HepG2 (cell line): ENCODE measurements around the gene PLEKHA6. TPM values are rescaled to one million over a fixed set of nuclear protein-coding genes. Genes with fewer than 3 reads are reported as not detected.

ENCODE experiments used
- ATF7 ChIP-seq, 2 experiments: fragments of 450-650 bp in 1 of 2; sonication (generic) in 1 of 2; formaldehyde crosslinking in 1 of 2; IDR thresholded peaks; 2 replicates each; pipeline versions ENCODE4 v1.4.0 to v1.6.1; 2016 to 2020; ENCODE audit warnings: antibody characterized with exemption in 1 of 2, mild to moderate bottlenecking in 1 of 2, missing genetic modification reagents in 1 of 2
- CREM ChIP-seq, 2 experiments: sonication (generic) in 1 of 2; formaldehyde crosslinking in 1 of 2; IDR thresholded peaks; 2 replicates each; pipeline versions ENCODE4 v1.4.0 to v1.6.1; 2016 to 2020; ENCODE audit warnings: antibody characterized with exemption in 1 of 2, mild to moderate bottlenecking in 1 of 2, missing genetic modification reagents in 1 of 2
- CSRNP2 ChIP-seq: sonication (generic); formaldehyde crosslinking; conservative IDR thresholded peaks from 2 replicates; pipeline ENCODE4 v1.8.0; 2022; ENCODE audit warnings: low read depth, missing genetic modification reagents
- HMGA1 ChIP-seq: sonication (generic); formaldehyde crosslinking; conservative IDR thresholded peaks from 2 replicates; pipeline ENCODE4 v1.4.0; 2020; ENCODE audit warnings: missing genetic modification reagents
- KLF16 ChIP-seq, 2 experiments: sonication (generic) in 1 of 2; formaldehyde crosslinking in 1 of 2; IDR thresholded peaks; 2 replicates each; pipeline versions ENCODE4 v1.6.1 to v1.8.0; 2016 to 2023; ENCODE audit warnings: missing genetic modification reagents in 2 of 2, missing compliant biosample characterization in 1 of 2
- NONO ChIP-seq, 2 experiments: fragments of 450-650 bp in 1 of 2; sonication (generic) in 1 of 2; formaldehyde crosslinking in 1 of 2; IDR thresholded peaks in 1 of 2; conservative IDR thresholded peaks in 1 of 2; 2 replicates each; pipeline versions ENCODE4 v1.6.1 to v1.8.0; 2017 to 2022; ENCODE audit warnings: mild to moderate bottlenecking in 1 of 2, missing genetic modification reagents in 1 of 2, moderate library complexity in 1 of 2
- POLR2G ChIP-seq: fragments of 200-400 bp; formaldehyde crosslinking; IDR thresholded peaks from 2 replicates; pipeline ENCODE4 v1.6.1; 2018; ENCODE audit warnings: mild to moderate bottlenecking, low read depth, low read length, moderate library complexity
- RAD21 ChIP-seq: fragments of 450-650 bp; formaldehyde crosslinking; IDR thresholded peaks from 2 replicates; pipeline ENCODE4 v1.5.0; 2020; ENCODE audit warnings: mild to moderate bottlenecking
- TBL1XR1 ChIP-seq: fragments of 150-350 bp; IDR thresholded peaks from 2 replicates; pipeline ENCODE4 v1.6.1; 2014; ENCODE audit warnings: borderline replicate concordance, low read length; ENCODE audit not compliant: partially characterized antibody
- THAP11 ChIP-seq: IDR thresholded peaks from 2 replicates; pipeline ENCODE4 v1.6.1; 2016; ENCODE audit warnings: missing biosample characterization, missing genetic modification reagents
- ZNF20 ChIP-seq: sonication (generic); formaldehyde crosslinking; IDR thresholded peaks from 2 replicates; pipeline ENCODE4 v1.4.0; 2020; ENCODE audit warnings: mild to moderate bottlenecking, moderate library complexity, missing genetic modification reagents
- ZXDC ChIP-seq: sonication (generic); formaldehyde crosslinking; IDR thresholded peaks from 2 replicates; pipeline ENCODE4 v1.5.0; 2020; ENCODE audit warnings: mild to moderate bottlenecking, missing genetic modification reagents
- polyA plus RNA-seq, 8 experiments: library from polyadenylated mRNA; depleted of rRNA in 3 of 8; stranded (reverse) in 7 of 8; unstranded in 1 of 8; fragments of >200 nt; fragmentation: Illumina TruSeq in 4 of 8; extraction: Trizol in 4 of 8; gene quantifications; 2 replicates each; pipeline versions ENCODE4 v1.2.1 to v1.2.3, GENCODE V29; 2011 to 2016; ENCODE audit warnings: low read depth in 4 of 8, missing spikeins in 1 of 8, mixed read lengths in 1 of 8; ENCODE audit not compliant: insufficient read depth in 1 of 8
- total RNA-seq, 5 experiments: library from RNA; depleted of rRNA; stranded (reverse); fragments of >200 nt; fragmentation: Illumina TruSeq; extraction: Trizol; gene quantifications; 2 replicates each; pipeline ENCODE4 v1.2.3, GENCODE V29; 2016; ENCODE audit warnings: low read depth in 1 of 5
- TF ChIP-seq, protein P1 (sequence below): IDR thresholded peaks from 2 replicates; pipeline ENCODE4 v1.4.0; 2020; ENCODE audit warnings: mild to moderate bottlenecking, missing genetic modification reagents
- TF ChIP-seq, protein P2 (sequence below): IDR thresholded peaks from 2 replicates; pipeline ENCODE4 v1.6.1; 2016; ENCODE audit warnings: missing compliant biosample characterization, missing genetic modification reagents, borderline replicate concordance

The PLEKHA6 gene
- total and polyA plus RNA-seq, 2 of the 13 experiments (the other 11 are each of a cell fraction or from before 2014, with no cell fraction given): 5.3 to 11.4 TPM

DNA sequence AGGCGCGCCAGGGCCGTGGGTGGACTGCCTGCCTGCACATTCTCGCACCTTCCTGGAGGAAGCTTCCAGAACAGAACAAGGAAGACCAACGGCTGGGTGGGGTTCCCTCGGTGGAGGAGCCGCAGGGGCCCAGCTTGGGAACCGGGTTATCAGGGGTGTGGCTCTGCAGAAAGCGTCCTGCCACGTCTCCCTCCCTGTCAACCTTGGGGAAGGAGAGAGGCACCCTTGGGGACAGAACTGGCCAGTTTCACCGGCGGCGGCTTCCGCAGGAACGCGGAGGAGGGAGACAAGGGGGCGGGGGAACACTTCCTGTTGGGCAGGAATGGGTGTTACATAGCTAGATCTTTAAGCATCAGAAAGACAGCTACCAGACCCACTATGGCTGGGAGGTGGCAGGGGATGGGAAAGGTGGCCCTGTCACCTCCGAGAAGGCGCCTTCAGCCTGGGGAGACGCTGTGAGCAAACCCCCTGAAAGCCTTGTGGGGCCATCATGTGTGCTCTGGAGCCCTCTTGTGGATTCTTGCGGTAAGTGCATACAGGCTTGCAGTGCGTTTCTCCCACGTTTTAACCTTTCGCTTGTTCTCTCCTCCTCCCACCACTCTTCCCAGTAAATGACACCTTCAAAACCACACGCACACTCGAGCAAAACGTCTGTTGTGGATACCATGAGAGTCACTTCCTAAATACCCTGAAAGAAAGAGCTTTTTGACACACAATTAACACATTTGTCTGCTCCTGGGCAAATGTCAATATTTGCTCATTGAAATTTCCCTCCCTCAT, 3.8 kb upstream of the PLEKHA6 start (continued):
- TF ChIP-seq CSRNP2 (CRISPR knock-in tag) (no peak), ATF7 (IDR thresholded peaks at IDR 0.05) (no peak), ATF7 (CRISPR knock-in tag; IDR thresholded peaks at IDR 0.05) (no peak), HMGA1 (no peak), POLR2G (no peak), THAP11 (CRISPR knock-in tag) (0 out of 2 replicates have a peak, but pooled peaks have one; percentile 21), ZNF20 (CRISPR knock-in tag) (no peak), NONO (IDR thresholded peaks at IDR 0.05) (no peak), NONO (CRISPR knock-in tag; conservative IDR thresholded peaks at IDR 0.05) (no peak), TBL1XR1 (peak; percentile 19), RAD21 (CRISPR knock-in tag) (peak; percentile 95), KLF16 (CRISPR knock-in tag; IDR thresholded peaks at IDR 0.05) (0 out of 4 replicates have a peak, but pooled peaks of 1 of the 2 experiments have one; percentile 22), ZXDC (CRISPR knock-in tag) (no peak), CREM (IDR thresholded peaks at IDR 0.05) (no peak), CREM (CRISPR knock-in tag; IDR thresholded peaks at IDR 0.05) (no peak)
- TF ChIP-seq, protein P1, sequence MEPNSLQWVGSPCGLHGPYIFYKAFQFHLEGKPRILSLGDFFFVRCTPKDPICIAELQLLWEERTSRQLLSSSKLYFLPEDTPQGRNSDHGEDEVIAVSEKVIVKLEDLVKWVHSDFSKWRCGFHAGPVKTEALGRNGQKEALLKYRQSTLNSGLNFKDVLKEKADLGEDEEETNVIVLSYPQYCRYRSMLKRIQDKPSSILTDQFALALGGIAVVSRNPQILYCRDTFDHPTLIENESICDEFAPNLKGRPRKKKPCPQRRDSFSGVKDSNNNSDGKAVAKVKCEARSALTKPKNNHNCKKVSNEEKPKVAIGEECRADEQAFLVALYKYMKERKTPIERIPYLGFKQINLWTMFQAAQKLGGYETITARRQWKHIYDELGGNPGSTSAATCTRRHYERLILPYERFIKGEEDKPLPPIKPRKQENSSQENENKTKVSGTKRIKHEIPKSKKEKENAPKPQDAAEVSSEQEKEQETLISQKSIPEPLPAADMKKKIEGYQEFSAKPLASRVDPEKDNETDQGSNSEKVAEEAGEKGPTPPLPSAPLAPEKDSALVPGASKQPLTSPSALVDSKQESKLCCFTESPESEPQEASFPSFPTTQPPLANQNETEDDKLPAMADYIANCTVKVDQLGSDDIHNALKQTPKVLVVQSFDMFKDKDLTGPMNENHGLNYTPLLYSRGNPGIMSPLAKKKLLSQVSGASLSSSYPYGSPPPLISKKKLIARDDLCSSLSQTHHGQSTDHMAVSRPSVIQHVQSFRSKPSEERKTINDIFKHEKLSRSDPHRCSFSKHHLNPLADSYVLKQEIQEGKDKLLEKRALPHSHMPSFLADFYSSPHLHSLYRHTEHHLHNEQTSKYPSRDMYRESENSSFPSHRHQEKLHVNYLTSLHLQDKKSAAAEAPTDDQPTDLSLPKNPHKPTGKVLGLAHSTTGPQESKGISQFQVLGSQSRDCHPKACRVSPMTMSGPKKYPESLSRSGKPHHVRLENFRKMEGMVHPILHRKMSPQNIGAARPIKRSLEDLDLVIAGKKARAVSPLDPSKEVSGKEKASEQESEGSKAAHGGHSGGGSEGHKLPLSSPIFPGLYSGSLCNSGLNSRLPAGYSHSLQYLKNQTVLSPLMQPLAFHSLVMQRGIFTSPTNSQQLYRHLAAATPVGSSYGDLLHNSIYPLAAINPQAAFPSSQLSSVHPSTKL (CRISPR knock-in tag): peak; percentile 26; the same call in 1 of the 2 replicates
- TF ChIP-seq, protein P2, sequence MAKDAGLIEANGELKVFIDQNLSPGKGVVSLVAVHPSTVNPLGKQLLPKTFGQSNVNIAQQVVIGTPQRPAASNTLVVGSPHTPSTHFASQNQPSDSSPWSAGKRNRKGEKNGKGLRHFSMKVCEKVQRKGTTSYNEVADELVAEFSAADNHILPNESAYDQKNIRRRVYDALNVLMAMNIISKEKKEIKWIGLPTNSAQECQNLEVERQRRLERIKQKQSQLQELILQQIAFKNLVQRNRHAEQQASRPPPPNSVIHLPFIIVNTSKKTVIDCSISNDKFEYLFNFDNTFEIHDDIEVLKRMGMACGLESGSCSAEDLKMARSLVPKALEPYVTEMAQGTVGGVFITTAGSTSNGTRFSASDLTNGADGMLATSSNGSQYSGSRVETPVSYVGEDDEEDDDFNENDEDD (CRISPR knock-in tag): 0 out of 2 replicates have a peak, but pooled peaks have one; percentile 27
